Activated naive CD4-positive, alpha-beta T cell treated with anti-CD3 and anti-CD28 coated beads, Interleukin-2, amount 50 U/mL, for 24 hours (primary cell): ENCODE data around the gene DPM1.
"Not testable (repeated sequence)": the region's sequence is repeated elsewhere in the genome, so short reads cannot be mapped to it uniquely, and the experiment has no call there.

Source experiments
- H3K27ac Mint-ChIP-seq: one replicate; pipeline ENCODE4 v1.8.0; 2021; ENCODE audit warnings: mild to moderate bottlenecking, mixed read lengths
- H3K27me3 Mint-ChIP-seq: one replicate; pipeline ENCODE4 v1.8.0; 2021; ENCODE audit warnings: mixed read lengths
- H3K36me3 Mint-ChIP-seq: one replicate; pipeline ENCODE4 v1.8.0; 2021; ENCODE audit warnings: mixed read lengths
- H3K4me1 Mint-ChIP-seq: one replicate; pipeline ENCODE4 v1.8.0; 2021; ENCODE audit warnings: mixed read lengths
- H3K4me3 Mint-ChIP-seq: one replicate; pipeline ENCODE4 v1.8.0; 2021; ENCODE audit warnings: mild to moderate bottlenecking, mixed read lengths
- H3K9me3 Mint-ChIP-seq: one replicate; pipeline ENCODE4 v1.8.0; 2021; ENCODE audit warnings: mixed read lengths

DPM1 gene

GRCh38 chr20:50987493-50988210, 29.3 kb upstream of the DPM1 start:
- Mint-ChIP-seq H3K4me3 (no peak overlapping the region), H3K9me3 (no peaks in the 10 kb centered on the region), H3K27me3 (peaks cover 15% of the 10 kb centered on the region), H3K36me3 (no peaks in the 10 kb centered on the region), H3K4me1 (peaks cover 3% of the 10 kb centered on the region), H3K27ac (no peak overlapping the region)

GRCh38 chr20:50983321-50983720, 25.0 kb upstream of the DPM1 start:
- no peaks in the 10 kb centered on the region for H3K9me3 Mint-ChIP-seq
- no peak overlapping the region for H3K4me3 Mint-ChIP-seq
- H3K4me1 Mint-ChIP-seq, result peaks cover 20% of the 10 kb centered on the region
- H3K27ac Mint-ChIP-seq, result no peak overlapping the region
- H3K36me3 Mint-ChIP-seq, result no peaks in the 10 kb centered on the region
- H3K27me3 Mint-ChIP-seq, result peaks cover 22% of the 10 kb centered on the region

GRCh38 chr20:50982363-50982762, 24.0 kb upstream of the DPM1 start:
- no peaks in the 10 kb centered on the region for H3K36me3 Mint-ChIP-seq
- H3K27ac Mint-ChIP-seq, result no peak overlapping the region
- peaks cover 21% of the 10 kb centered on the region for H3K27me3 Mint-ChIP-seq

GRCh38 chr20:50981714-50982048, 23.3 kb upstream of the DPM1 start:
- peaks cover 17% of the 10 kb centered on the region for H3K4me1 Mint-ChIP-seq
- no peak overlapping the region for H3K27ac Mint-ChIP-seq
- H3K36me3 Mint-ChIP-seq, result no peaks in the 10 kb centered on the region
- H3K4me3 Mint-ChIP-seq, result no peak overlapping the region
- peaks cover 18% of the 10 kb centered on the region for H3K27me3 Mint-ChIP-seq
- H3K9me3 Mint-ChIP-seq, result no peaks in the 10 kb centered on the region

More at GRCh38 chr20:50982363-50982762, 24.0 kb upstream of the DPM1 start:
- Mint-ChIP-seq H3K4me1 (peaks cover 17% of the 10 kb centered on the region), H3K9me3 (no peaks in the 10 kb centered on the region), H3K4me3 (no peak overlapping the region)

- Mint-ChIP-seq H3K27me3 (peaks cover 13% of the 10 kb centered on the region), H3K27ac (peak overlapping the region; percentile 94), H3K36me3 (no peaks in the 10 kb centered on the region), H3K4me1 (peaks cover 17% of the 10 kb centered on the region), H3K4me3 (peak overlapping the region; percentile 49), H3K9me3 (no peaks in the 10 kb centered on the region)
These were observed 22.8 kb upstream of the DPM1 start for GRCh38 chr20:50980851-50981713.

GRCh38 chr20:50980071-50980681, 21.8 kb upstream of the DPM1 start:
- no peaks in the 10 kb centered on the region for H3K9me3 Mint-ChIP-seq
- H3K4me1 Mint-ChIP-seq, result peaks cover 17% of the 10 kb centered on the region
- peak overlapping the region; percentile 94 for H3K27ac Mint-ChIP-seq
- H3K4me3 Mint-ChIP-seq, result peak overlapping the region; percentile 0
- no peaks in the 10 kb centered on the region for H3K36me3 Mint-ChIP-seq
- peaks cover 13% of the 10 kb centered on the region for H3K27me3 Mint-ChIP-seq

GRCh38 chr20:50978533-50978932, 20.2 kb upstream of the DPM1 start:
- H3K4me3 Mint-ChIP-seq, H3K9me3 Mint-ChIP-seq, H3K27ac Mint-ChIP-seq, H3K36me3 Mint-ChIP-seq: not testable (repeated sequence)
- peaks cover 17% of the 10 kb centered on the region for H3K4me1 Mint-ChIP-seq
- peaks cover 12% of the 10 kb centered on the region for H3K27me3 Mint-ChIP-seq

GRCh38 chr20:50977066-50978021, 19.0 kb upstream of the DPM1 start:
- H3K27me3 Mint-ChIP-seq, result peaks cover 6% of the 10 kb centered on the region
- no peaks in the 10 kb centered on the region for H3K9me3 Mint-ChIP-seq
- H3K27ac Mint-ChIP-seq, result no peak overlapping the region
- H3K4me1 Mint-ChIP-seq, result peaks cover 17% of the 10 kb centered on the region
- no peak overlapping the region for H3K4me3 Mint-ChIP-seq
- no peaks in the 10 kb centered on the region for H3K36me3 Mint-ChIP-seq

- Mint-ChIP-seq H3K27ac (no peak overlapping the region), H3K9me3 (no peaks in the 10 kb centered on the region), H3K4me3 (no peak overlapping the region), H3K27me3 (peaks cover 3% of the 10 kb centered on the region), H3K36me3 (no peaks in the 10 kb centered on the region), H3K4me1 (peaks cover 11% of the 10 kb centered on the region)
These were observed 17.5 kb upstream of the DPM1 start for GRCh38 chr20:50975701-50976330.

- Mint-ChIP-seq H3K27ac (no peak overlapping the region), H3K4me1 (no peaks in the 10 kb centered on the region), H3K4me3 (no peak overlapping the region), H3K9me3 (no peaks in the 10 kb centered on the region), H3K36me3 (no peaks in the 10 kb centered on the region), H3K27me3 (no peaks in the 10 kb centered on the region)
These were observed 11.6 kb upstream of the DPM1 start for GRCh38 chr20:50969912-50970311.

- Mint-ChIP-seq H3K27ac (no peak overlapping the region), H3K9me3 (no peaks in the 10 kb centered on the region), H3K36me3 (no peaks in the 10 kb centered on the region), H3K4me1 (peaks cover 4% of the 10 kb centered on the region), H3K4me3 (no peak overlapping the region), H3K27me3 (no peaks in the 10 kb centered on the region)
These were observed 11.1 kb upstream of the DPM1 start for GRCh38 chr20:50969435-50969834.

- Mint-ChIP-seq H3K27me3 (no peaks in the 10 kb centered on the region), H3K36me3 (no peaks in the 10 kb centered on the region), H3K4me3 (no peak overlapping the region), H3K4me1 (peaks cover 9% of the 10 kb centered on the region), H3K9me3 (no peaks in the 10 kb centered on the region), H3K27ac (no peak overlapping the region)
These were observed 10.0 kb upstream of the DPM1 start for GRCh38 chr20:50968289-50968688.

- Mint-ChIP-seq H3K27me3 (no peaks in the 10 kb centered on the region), H3K27ac (no peak overlapping the region), H3K4me3 (no peak overlapping the region), H3K36me3 (peaks cover 3% of the 10 kb centered on the region), H3K9me3 (no peaks in the 10 kb centered on the region), H3K4me1 (peaks cover 13% of the 10 kb centered on the region)
These were observed 9.3 kb upstream of the DPM1 start for GRCh38 chr20:50967586-50967985.

GRCh38 chr20:50959543-50960126, 1.3 kb upstream of the DPM1 start:
- peak overlapping the region; percentile 65 for H3K27ac Mint-ChIP-seq
- H3K4me3 Mint-ChIP-seq, result peak overlapping the region; percentile 92
- no peaks in the 10 kb centered on the region for H3K9me3 Mint-ChIP-seq
- H3K4me1 Mint-ChIP-seq, result peaks cover 73% of the 10 kb centered on the region
- peaks cover 12% of the 10 kb centered on the region for H3K36me3 Mint-ChIP-seq
- H3K27me3 Mint-ChIP-seq, result no peaks in the 10 kb centered on the region
